KMS-11 (cell line): Measurements from ENCODE around the gene AIM2.

Experiments used
- H2AFZ ChIP-seq: fragments of 200-600 bp; sonication (generic); 2 replicates; pipeline ENCODE4 v1.6.1; 2016; ENCODE audit warnings: antibody characterized with exemption, mixed run types, low read depth
- H3K27ac ChIP-seq: fragments of 200-600 bp; sonication (generic); 2 replicates; pipeline ENCODE4 v1.6.1; 2016; ENCODE audit warnings: mild to moderate bottlenecking, mixed run types
- H3K27me3 ChIP-seq: fragments of 200-600 bp; sonication (generic); 2 replicates; pipeline ENCODE4 v1.6.1; 2017; ENCODE audit warnings: mild to moderate bottlenecking, low read depth, mixed run types, moderate library complexity; ENCODE audit not compliant: insufficient read depth
- H3K36me3 ChIP-seq: fragments of 200-600 bp; sonication (generic); 2 replicates; pipeline ENCODE4 v1.6.1; 2017; ENCODE audit warnings: mild to moderate bottlenecking, mixed run types; ENCODE audit not compliant: insufficient read depth
- H3K4me1 ChIP-seq: fragments of 200-600 bp; sonication (generic); 2 replicates; pipeline ENCODE4 v1.6.1; 2016; ENCODE audit warnings: mild to moderate bottlenecking, low read depth, mixed run types; ENCODE audit not compliant: poor library complexity, severe bottlenecking
- H3K4me2 ChIP-seq: fragments of 200-600 bp; sonication (generic); 2 replicates; pipeline ENCODE4 v1.7.0; 2016; ENCODE audit warnings: mild to moderate bottlenecking, mixed run types
- H3K4me3 ChIP-seq: fragments of 200-600 bp; sonication (generic); IDR thresholded peaks from 2 replicates; pipeline ENCODE4 v1.6.1; 2017; ENCODE audit warnings: low read depth, low read length, mixed read lengths; ENCODE audit not compliant: insufficient read depth
- H3K79me2 ChIP-seq: fragments of 200-600 bp; sonication (generic); 2 replicates; pipeline ENCODE4 v1.6.1; 2016; ENCODE audit warnings: low read depth, mixed run types; ENCODE audit not compliant: insufficient read depth
- H3K9ac ChIP-seq: fragments of 200-600 bp; sonication (generic); 2 replicates; pipeline ENCODE4 v1.6.1; 2016; ENCODE audit warnings: mild to moderate bottlenecking, mixed run types
- H4K20me1 ChIP-seq: fragments of 200-600 bp; sonication (generic); 2 replicates; pipeline ENCODE4 v1.6.1; 2016; ENCODE audit warnings: mild to moderate bottlenecking, mixed run types; ENCODE audit not compliant: insufficient read depth
- TF ChIP-seq, protein P1 (sequence below): fragments of 200-600 bp; sonication (generic); conservative IDR thresholded peaks from 2 replicates; pipeline ENCODE4 v1.6.1; 2017; ENCODE audit warnings: low read depth, mild to moderate bottlenecking, antibody characterized with exemption, low read length, moderate library complexity, mixed read lengths

The AIM2 gene

DNA sequence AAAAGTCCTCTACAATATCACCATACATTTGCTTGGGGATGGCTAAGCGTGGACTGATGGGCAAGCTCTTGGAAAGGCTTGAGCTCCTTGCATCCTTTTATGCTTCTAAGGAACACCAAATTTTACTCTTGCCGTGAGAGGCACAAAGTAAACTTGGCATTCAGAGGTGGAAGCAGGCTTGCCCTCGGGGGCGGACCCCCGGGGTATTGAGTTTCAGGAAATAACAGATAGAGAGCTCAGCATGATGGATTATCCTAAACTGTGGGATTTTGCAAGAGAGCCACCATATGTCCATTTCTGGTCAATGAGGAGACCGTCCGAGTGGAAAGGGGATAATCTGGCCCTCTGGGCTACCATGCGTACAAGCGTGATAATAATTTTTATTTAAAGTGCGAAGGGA lies 52.8 kb downstream of the AIM2 start:
- no peaks in the 10 kb centered on the region for H3K4me1 ChIP-seq
- H3K27me3 ChIP-seq: no peaks in the 10 kb centered on the region
- H3K4me2 ChIP-seq: no peak overlapping the region
- H3K4me3 ChIP-seq: no peak overlapping the region
- no peaks in the 10 kb centered on the region for H3K79me2 ChIP-seq
- no peaks in the 10 kb centered on the region for H4K20me1 ChIP-seq
- H3K9ac ChIP-seq: no peak overlapping the region
- H3K27ac ChIP-seq: no peak overlapping the region
- no peak overlapping the region for H2AFZ ChIP-seq
- no peaks in the 10 kb centered on the region; the same call in 1 of the 2 replicates for H3K36me3 ChIP-seq
- TF ChIP-seq, protein P1, sequence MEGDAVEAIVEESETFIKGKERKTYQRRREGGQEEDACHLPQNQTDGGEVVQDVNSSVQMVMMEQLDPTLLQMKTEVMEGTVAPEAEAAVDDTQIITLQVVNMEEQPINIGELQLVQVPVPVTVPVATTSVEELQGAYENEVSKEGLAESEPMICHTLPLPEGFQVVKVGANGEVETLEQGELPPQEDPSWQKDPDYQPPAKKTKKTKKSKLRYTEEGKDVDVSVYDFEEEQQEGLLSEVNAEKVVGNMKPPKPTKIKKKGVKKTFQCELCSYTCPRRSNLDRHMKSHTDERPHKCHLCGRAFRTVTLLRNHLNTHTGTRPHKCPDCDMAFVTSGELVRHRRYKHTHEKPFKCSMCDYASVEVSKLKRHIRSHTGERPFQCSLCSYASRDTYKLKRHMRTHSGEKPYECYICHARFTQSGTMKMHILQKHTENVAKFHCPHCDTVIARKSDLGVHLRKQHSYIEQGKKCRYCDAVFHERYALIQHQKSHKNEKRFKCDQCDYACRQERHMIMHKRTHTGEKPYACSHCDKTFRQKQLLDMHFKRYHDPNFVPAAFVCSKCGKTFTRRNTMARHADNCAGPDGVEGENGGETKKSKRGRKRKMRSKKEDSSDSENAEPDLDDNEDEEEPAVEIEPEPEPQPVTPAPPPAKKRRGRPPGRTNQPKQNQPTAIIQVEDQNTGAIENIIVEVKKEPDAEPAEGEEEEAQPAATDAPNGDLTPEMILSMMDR: no peak

DNA sequence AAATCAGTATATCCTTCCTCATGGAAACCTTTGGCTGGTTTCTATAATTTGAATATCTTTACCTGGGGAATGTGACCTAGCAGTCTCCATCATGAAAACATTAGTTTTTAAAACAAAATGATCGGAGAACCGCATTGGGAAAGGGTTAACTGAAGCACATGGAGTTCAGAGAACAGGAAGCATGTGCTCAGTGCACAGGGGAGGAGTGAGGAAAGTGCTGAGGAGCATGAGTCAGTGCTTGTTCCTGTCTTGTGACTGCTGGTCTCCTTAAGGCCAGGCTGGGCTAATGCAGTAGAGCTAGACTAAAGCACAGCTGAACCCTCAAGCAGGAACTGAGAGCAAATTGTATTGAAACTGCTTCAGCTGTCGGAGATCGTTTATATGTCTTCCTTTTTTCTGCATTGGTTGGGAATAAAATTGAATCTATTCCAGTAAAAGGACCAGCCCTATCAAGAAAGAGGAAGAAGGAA lies 61.1 kb downstream of the AIM2 start:
- Histone ChIP-seq H3K4me3 (no peak overlapping the region), H3K4me2 (no peak overlapping the region), H3K9ac (no peak overlapping the region), H3K79me2 (peaks cover 19% of the 10 kb centered on the region), H4K20me1 (no peaks in the 10 kb centered on the region), H2AFZ (no peak overlapping the region), H3K27ac (no peak overlapping the region), H3K4me1 (peaks cover 22% of the 10 kb centered on the region), H3K36me3 (peaks cover 6% of the 10 kb centered on the region; the same call in 1 of the 2 replicates), H3K27me3 (no peaks in the 10 kb centered on the region)
- TF ChIP-seq, protein P1: no peak

DNA sequence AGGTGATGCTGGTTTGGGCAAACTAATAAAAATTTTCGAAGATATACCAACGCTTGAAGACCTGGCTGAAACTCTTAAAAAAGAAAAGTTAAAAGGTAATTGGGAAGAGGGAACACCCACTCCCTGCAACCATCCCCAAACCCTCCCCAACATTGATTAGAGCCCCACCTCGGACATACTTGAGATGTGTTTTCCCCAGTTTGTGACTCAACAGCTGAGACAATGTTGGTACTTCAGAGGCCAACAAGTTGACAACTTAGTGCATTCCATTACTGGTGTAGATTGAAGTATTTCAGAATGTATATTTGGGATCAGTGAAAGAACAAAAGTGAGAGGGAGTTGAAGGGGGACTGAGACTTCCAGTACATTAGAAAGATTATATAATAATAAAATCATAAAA lies 61.7 kb downstream of the AIM2 start:
- Histone ChIP-seq H3K4me2 (no peak overlapping the region), H3K27ac (no peak overlapping the region), H3K4me1 (peaks cover 22% of the 10 kb centered on the region), H3K36me3 (peaks cover 6% of the 10 kb centered on the region; the same call in 1 of the 2 replicates), H3K4me3 (no peak overlapping the region), H3K9ac (no peak overlapping the region), H3K27me3 (no peaks in the 10 kb centered on the region), H3K79me2 (peaks cover 26% of the 10 kb centered on the region), H4K20me1 (no peaks in the 10 kb centered on the region), H2AFZ (no peak overlapping the region)
- TF ChIP-seq, protein P1: no peak

DNA sequence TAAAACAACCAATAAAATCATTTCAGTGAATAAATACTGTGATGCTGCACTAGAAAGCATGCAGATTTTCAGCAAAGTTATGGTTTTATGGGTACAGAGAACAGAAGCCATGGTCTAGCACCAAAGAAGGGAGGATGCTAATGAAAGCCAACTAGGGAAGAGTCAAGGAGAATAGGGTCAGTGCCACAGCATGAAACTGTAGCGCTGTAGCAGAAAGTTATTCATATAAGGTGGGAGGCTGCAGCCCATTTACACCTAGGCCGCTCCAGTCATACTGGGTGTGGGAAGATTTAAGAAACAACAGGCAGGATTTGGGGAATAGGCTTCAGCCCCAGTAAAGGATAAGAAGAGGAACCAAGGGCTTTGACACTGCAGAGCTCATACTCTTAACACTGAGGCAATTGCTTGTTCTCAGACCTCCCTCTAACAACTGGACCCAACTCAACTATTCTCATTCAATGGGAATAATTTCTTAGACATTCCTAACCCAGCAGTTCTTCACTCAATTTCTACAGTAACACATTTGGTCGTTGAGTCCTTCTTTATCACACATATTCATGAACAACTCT lies 62.5 kb downstream of the AIM2 start:
- H3K4me2 ChIP-seq: no peak overlapping the region
- H3K79me2 ChIP-seq: peaks cover 26% of the 10 kb centered on the region
- H3K27me3 ChIP-seq: no peaks in the 10 kb centered on the region
- H3K4me1 ChIP-seq: peaks cover 27% of the 10 kb centered on the region
- H3K27ac ChIP-seq: no peak overlapping the region
- TF ChIP-seq, protein P1: no peak
- no peak overlapping the region for H3K9ac ChIP-seq
- H3K4me3 ChIP-seq: no peak overlapping the region
- no peaks in the 10 kb centered on the region for H4K20me1 ChIP-seq
- H3K36me3 ChIP-seq: peaks cover 6% of the 10 kb centered on the region; the same call in 1 of the 2 replicates
- no peak overlapping the region for H2AFZ ChIP-seq
